ENCODE data around the gene EPB41.

The EPB41 gene

DNA sequence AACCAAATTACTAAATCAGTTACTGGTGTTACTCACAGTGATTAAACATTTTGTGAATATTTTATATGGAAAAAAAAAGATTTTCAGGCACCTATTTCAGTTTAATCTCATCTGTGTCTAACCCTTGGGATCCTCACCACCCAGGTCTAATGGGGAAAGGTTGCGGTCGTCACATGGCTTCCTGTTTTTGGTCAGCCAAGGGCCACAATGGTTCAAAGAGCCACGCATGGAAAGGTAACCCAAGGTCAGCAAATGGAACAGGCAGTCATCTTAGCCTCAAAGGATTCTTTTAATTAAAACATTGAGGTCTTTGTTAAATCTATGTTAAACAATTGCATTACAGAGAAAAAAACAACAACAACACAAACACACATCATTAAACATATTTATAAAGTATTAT lies 245.4 kb downstream of the EPB41 start:
- no peak for DNase-seq (ENCODE audit: low spot score)
- Histone ChIP-seq H3K4me3 (no peak overlapping the region), H3K27ac (no peak overlapping the region)
- TF ChIP-seq, protein P1, sequence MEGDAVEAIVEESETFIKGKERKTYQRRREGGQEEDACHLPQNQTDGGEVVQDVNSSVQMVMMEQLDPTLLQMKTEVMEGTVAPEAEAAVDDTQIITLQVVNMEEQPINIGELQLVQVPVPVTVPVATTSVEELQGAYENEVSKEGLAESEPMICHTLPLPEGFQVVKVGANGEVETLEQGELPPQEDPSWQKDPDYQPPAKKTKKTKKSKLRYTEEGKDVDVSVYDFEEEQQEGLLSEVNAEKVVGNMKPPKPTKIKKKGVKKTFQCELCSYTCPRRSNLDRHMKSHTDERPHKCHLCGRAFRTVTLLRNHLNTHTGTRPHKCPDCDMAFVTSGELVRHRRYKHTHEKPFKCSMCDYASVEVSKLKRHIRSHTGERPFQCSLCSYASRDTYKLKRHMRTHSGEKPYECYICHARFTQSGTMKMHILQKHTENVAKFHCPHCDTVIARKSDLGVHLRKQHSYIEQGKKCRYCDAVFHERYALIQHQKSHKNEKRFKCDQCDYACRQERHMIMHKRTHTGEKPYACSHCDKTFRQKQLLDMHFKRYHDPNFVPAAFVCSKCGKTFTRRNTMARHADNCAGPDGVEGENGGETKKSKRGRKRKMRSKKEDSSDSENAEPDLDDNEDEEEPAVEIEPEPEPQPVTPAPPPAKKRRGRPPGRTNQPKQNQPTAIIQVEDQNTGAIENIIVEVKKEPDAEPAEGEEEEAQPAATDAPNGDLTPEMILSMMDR (IDR thresholded peaks at IDR 0.05), result no peak

DNA sequence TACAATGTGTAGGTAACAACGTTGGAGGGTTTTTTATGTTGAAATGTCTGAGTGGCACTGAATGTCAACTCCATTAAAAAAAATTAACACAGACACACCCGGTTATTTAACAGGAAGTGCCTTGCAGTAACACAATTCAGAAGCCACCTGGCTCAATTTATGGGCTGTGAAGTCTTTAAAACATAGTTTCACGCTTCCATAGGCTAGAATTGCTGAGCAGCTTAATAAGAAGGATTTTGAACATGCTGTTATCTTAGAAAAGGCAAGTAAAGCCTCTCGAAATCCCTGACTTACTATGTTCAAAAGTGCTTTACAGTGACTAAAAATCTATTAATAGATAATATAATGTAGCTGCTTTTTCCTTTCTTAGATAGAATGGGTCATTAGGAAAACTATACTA lies 247.7 kb downstream of the EPB41 start:
- Histone ChIP-seq H3K27ac (no peak overlapping the region), H3K4me3 (no peak overlapping the region)
- TF ChIP-seq, protein P1 (IDR thresholded peaks at IDR 0.05), result no peak
- DNase-seq (ENCODE audit: low spot score), result no peak

DNA sequence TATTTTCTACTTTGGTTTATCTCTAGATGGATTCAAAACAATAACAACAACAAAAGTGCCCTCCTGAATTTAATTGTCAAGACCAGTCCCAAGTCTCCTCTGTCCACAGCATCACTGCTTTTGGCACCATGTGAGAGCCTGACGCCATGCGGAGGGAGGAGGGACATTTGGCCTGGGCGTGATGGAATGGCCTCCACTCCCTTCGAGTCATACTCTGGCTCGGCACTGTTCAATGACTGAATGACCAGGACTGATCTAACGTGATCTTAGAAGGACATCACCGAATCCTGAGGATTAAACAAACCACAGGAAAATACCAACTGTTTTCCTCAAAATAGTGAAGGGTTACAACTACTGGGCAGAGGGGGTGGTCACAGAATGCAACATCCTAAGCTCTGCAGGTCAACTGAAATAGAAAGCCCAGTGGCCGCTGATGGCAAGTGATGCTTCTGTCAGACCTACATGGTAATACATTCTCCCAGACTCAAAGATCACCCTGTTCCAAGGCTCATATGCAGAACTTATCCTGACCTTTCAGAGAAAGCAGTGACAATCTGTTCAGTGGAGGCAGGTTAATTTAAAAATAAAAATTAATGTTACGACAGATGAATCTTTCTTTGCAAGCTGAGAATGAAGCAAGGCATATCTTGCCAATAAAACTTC lies 248.2 kb downstream of the EPB41 start:
- DNase-seq (ENCODE audit: low spot score), result no peak
- TF ChIP-seq, protein P1 (IDR thresholded peaks at IDR 0.05), result no peak
- no peak overlapping the region for H3K4me3 ChIP-seq
- no peak overlapping the region for H3K27ac ChIP-seq

DNA sequence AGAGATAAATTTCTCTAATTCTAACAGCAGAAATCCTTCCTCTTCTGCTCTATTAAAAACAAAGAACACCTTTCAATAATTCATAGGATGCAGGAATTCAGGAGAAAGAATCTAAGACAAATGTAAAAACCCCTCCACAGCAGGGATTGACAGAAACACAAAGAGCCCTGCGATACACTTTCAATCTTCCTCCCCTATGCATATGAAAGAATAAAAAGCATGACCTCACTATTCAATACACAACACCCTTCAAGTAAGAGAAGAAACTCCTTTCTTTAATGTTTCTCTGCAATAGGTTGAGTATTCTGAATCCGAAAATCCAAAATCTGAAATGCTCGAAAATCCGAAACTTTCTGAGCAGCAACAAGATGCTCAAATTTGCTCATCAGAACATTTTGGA lies 250.2 kb downstream of the EPB41 start:
- no peak overlapping the region for H3K27ac ChIP-seq
- TF ChIP-seq, protein P1 (IDR thresholded peaks at IDR 0.05), result no peak
- no peak overlapping the region for H3K4me3 ChIP-seq
- no peak for DNase-seq (ENCODE audit: low spot score)

DNA sequence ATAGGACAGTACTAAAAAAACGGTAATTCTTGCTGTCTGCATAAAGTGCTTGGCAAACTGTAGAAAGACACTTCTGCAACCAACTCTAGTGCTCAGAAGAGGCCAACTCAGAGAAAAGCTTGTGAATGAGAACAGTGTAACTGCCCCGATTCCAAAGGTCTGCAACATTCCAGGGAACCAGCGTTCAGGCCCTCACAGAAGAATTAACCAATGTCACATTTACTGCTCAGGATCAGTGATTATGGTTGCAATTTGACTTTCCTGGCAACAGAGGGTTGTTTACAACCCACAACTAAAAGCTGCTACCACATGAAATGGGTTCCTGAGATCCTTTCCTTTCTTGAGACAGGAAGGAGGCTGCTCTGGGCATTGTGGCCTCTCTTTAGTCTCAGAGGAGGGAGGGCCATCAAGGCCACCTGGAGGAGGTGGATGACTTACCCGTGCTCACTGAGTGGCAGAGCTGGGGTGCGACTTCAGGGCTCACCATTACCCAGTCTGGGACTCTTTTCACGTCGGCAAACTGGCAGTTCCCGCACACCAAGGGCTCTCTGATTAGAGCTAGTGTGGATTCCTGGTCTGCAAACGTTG lies 252.0 kb downstream of the EPB41 start:
- H3K4me3 ChIP-seq, result no peak overlapping the region
- no peak overlapping the region for H3K27ac ChIP-seq
- TF ChIP-seq, protein P1 (IDR thresholded peaks at IDR 0.05), result no peak
- no peak for DNase-seq (ENCODE audit: low spot score)

DNA sequence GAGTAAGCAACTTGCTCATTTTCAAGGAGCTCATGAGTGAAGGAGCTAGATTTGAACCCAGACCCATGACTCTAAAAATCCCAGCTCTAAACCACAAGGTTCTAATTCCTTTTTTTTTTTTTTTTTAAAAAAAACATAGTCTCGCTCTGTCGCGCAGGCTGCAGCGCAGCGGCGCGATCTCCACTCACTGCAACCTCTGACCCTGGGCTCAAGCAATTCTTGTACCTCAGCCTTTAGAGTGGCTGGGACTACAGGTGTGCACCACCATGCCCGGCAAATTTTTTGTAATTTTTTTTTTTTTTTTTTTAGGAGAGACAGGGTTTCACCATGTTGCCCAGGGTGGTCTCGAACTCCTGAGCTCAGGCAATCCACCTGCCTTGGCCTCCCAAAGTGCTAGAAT lies 253.5 kb downstream of the EPB41 start:
- Histone ChIP-seq H3K4me3 (no peak overlapping the region), H3K27ac (no peak overlapping the region)
- TF ChIP-seq, protein P1 (IDR thresholded peaks at IDR 0.05), result no peak
- no peak for DNase-seq (ENCODE audit: low spot score)

All from coronary artery (tissue), 2 donors.